ENCODE data around the gene IHH.

The IHH gene

GRCh38 chr2:219041252-219041651 lies 19.5 kb downstream of the IHH start, which contains the start of gene CFAP65:
CFAP65 (minus strand) TSS chr2:219041516; CDS start chr2:219039048, 2,468 bp downstream.
- DNase-seq (ENCODE audit: low read depth, low spot score): no peak

- no peak for DNase-seq (ENCODE audit: low read depth, low spot score)
Observed at GRCh38 chr2:219038600-219038999, 22.1 kb downstream of the IHH start.

DNA sequence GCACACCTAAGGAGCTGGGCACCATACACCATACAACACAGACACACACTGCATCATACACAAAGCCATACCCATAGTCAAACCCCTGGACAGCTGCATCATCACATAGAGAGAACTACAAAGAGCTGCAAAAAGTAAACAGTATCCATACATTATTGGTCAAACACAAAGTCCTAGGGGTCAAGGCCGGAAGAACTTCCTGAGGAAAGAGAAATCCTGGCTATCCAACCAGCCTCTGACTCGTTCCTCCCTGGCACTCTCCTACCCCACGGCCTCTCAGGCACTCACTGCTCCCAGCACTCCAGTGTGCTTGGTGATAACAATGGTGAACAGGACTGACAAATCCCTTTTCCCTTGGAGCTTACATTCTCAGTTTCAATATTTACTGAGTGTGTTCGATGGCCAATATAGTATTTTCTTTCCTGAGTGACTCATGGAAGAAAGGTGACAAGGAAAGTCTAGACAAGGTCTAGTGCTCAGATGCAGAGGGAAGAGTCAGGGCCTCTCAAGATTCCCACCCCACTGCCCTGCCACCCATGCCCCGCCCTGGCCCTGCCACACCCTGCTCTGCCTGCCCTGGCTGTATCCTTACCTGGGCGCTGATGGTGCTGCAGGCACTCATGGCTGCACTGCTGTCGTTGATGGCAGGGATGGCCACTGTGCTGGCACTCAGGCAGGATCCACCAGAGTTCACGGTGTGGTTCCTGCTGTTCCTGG lies 22.8 kb downstream of the IHH start:
- DNase-seq (ENCODE audit: low read depth, low spot score): no peak

DNA sequence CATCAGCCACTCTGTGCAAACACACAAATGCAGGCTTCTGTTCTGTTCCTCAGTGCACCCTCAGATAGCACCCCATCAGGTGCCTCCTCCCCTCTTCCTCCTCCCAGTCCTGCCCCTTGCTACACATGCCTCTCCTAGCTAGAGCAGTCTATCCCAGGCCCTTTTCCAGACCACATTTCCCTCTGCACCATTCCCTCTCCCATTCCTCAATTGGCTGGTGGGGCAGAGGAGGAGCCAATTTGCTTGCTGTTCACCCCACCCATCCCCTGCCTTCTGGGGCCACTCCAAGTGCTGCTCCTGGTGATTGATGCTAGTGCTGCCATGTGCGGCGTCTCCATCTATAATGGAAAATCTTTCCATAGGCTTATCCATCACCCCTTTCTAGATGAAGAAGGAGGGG lies 24.8 kb downstream of the IHH start:
- no peak for DNase-seq (ENCODE audit: low read depth, low spot score)

DNA sequence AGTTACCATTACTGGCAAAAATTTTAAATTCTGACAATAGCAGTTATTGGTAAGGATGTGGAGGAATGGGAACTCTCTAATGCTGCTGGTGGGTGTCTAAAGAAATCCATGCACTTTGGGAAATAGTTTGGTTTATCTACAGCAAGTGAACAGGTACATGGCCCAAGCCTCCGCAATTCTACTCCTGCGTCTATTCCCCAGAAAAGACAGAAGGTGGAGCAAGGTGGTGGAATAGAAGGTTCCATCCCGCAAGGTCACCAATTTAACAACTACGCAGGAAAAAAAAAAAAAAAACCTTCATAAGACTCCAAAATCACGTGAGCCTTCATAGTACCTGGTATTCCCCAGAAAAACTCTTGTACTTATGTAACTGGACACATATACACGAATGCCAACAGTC lies 25.9 kb downstream of the IHH start:
- DNase-seq (ENCODE audit: low read depth, low spot score): no peak

GRCh38 chr2:219032051-219032745 lies 28.5 kb downstream of the IHH start:
- DNase-seq (ENCODE audit: low read depth, low spot score): no peak

- no peak for DNase-seq (ENCODE audit: low read depth, low spot score)
Observed at GRCh38 chr2:219031005-219031738, 29.5 kb downstream of the IHH start.

- no peak for DNase-seq (ENCODE audit: low read depth, low spot score)
Observed at GRCh38 chr2:219030177-219030940, 30.4 kb downstream of the IHH start.

DNA sequence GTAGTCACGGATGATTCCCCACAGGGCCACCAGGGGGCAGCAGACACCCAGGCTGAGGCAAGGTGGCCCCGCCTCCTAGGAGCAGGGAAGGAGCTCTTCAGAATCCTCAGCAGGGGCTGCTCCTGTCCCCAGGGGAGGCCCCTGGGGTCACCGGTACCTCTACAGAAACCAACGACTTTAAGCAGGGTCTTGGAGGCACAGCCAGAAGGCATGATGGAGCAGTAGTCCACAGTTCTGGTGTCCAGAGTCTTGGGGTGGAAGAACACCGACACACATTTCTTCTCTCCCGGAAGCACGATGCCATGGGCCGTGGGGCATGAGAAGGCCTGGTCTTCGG lies 30.9 kb downstream of the IHH start:
- peak; percentile 64 for DNase-seq (ENCODE audit: low read depth, low spot score)

DNA sequence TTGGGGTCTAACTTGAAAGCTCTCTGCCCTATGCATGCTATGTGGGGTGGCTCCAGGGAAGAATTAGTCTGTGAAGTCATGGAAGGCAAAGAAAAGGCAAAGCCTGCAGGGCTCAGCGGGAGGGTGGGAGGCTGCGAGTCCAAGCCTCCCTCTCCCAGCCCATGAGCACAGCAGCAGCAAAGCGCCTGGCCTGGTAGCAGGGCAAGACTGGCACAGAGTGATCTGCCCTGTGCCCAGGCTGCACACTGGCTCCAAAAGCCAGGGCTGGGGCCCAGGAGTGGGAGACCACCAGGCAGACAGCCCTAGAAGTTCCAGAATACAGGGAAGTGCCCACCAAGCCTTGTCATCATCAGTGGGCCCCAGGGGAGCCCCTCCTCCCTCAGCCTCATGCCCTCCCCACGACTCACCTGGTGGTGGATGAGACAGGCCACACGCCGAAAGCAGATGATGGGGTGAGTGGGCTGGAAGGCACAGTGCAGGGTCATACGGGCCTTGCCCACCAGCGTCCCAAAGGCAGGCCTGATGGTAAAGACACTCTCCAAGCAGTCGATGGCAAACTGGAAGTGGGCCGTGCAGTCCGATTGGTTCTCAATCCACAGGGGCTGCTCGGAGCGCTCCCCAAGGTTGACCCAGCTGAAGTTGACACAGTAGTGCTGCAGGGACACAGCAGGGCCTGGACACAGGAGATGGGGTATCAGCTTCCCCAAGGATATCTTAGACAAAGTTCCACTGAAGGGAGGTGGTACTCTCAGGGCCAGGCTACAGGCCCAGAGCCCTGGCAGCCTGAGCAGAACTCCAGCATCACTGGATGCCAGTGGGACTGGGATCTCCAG lies 31.5 kb downstream of the IHH start:
- no peak for DNase-seq (ENCODE audit: low read depth, low spot score)

DNA sequence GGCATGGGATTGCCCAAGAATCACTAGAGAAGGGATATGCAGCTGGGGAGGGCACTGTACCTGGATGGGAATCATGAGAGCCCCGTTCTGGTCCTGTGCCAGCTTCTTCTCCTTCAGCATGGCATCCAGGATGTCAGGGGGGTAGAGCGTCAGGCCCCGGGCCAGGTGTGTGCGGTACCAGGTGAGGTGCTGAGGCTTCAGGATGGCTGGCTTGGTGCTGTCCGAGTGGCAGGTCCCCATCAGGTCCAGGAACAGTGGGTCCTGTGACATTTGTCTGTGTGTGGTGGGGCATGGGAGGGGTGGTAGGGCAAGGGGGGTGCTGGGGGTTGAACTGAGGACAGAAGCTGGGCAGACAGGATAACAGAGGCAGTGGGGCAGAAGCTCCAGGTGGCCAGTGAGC lies 32.6 kb downstream of the IHH start:
- no peak for DNase-seq (ENCODE audit: low read depth, low spot score)

GRCh38 chr2:219027511-219028055 lies 33.1 kb downstream of the IHH start:
- no peak for DNase-seq (ENCODE audit: low read depth, low spot score)

DNA sequence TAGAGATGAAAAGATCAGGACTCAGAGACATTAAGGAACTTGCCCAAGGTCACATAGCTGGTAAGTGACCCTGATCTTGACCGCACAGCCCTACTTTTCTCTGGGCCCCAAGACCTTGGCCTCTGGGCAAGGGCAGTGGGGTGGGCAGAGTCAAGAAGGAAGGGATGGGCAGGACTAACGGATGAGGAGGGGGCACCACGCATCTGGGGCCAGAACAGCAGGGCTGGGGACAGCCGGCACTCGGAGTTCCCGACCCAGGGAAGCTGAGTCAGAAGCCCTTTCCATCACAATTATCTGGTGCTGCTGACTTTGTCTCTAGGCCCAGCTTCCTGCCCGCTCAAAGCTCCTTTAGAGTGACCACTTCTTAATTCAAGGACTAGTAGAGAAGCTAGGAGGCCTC lies 33.8 kb downstream of the IHH start:
- no peak for DNase-seq (ENCODE audit: low read depth, low spot score)

GRCh38 chr2:219025637-219026585 lies 34.8 kb downstream of the IHH start:
- DNase-seq (ENCODE audit: low read depth, low spot score): no peak

- DNase-seq (ENCODE audit: low read depth, low spot score): no peak
Observed at GRCh38 chr2:219024059-219024458, 36.7 kb downstream of the IHH start.

- DNase-seq (ENCODE audit: low read depth, low spot score): no peak
Observed at GRCh38 chr2:219023045-219023605, 37.6 kb downstream of the IHH start.

GRCh38 chr2:219022616-219023015 lies 38.1 kb downstream of the IHH start:
- DNase-seq (ENCODE audit: low read depth, low spot score): no peak

DNA sequence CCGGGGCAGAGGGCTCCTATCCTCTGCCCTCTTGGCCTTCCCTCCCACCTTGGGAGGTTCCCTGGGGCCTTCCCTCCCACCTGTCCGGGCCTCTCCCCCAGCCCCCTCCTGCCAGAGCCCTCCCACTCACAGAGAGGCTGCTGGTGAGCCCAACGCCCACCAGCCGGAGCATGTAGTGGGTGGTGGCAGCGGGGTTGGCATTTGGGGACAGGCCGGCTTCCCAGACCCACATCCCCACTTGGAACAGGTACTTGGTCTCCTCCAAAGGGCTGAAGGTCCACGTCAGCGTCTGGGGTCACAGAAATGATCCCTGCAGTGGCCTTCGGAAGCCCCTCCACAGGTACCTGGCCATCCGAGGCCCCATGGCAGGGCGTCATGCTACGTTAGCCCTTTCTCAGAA lies 38.7 kb downstream of the IHH start:
- DNase-seq (ENCODE audit: low read depth, low spot score): no peak

DNA sequence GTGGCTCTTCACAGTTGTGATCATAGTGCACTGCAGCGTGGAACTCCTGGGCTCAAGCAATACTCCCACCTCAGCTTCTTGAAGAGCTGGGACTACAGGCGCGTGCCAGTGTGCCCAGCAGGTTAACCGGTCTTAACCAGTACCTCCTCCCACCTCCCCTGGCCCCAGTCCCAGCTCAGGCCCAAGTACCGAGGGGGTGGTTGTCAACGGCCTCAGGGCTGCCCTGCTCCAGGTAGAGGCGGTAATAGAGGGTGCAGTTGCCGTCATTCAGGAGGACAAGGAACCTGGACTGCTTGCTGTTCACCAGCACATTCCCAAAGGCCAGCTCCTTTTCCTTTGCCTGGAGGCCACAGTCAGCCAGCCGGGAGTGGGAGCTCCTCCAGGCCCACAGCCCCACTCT lies 39.1 kb downstream of the IHH start:
- DNase-seq (ENCODE audit: low read depth, low spot score): no peak

Data from activated CD4-positive, CD25-positive, alpha-beta regulatory T cell treated with anti-CD3 and anti-CD28 coated beads, Interleukin-2, amount 50 U/mL, for 16 hours (primary cell).